ENCODE data around the gene TMEM14C.
"Not testable (repeated sequence)": the region's sequence is repeated elsewhere in the genome, so short reads cannot be mapped to it uniquely, and the experiment has no call there.

Gene TMEM14C

GRCh38 chr6:10733863-10734262 lies 11.0 kb downstream of the TMEM14C start:
- TF ChIP-seq ZFX (IDR thresholded peaks at IDR 0.05; ENCODE audit: borderline replicate concordance): no peak
- no peak for TF ChIP-seq CTCF (IDR thresholded peaks at IDR 0.05)
- peak overlapping the region; percentile 9; the same call in 1 of the 2 replicates for H3K27ac ChIP-seq

- H3K27ac ChIP-seq: no peak overlapping the region
- no peak for TF ChIP-seq ZFX (IDR thresholded peaks at IDR 0.05; ENCODE audit: borderline replicate concordance)
- no peak for TF ChIP-seq CTCF (IDR thresholded peaks at IDR 0.05)
Measured at GRCh38 chr6:10736731-10737130, 13.9 kb downstream of the TMEM14C start.

GRCh38 chr6:10740061-10740460 lies 17.2 kb downstream of the TMEM14C start:
- H3K27ac ChIP-seq: no peak overlapping the region
- TF ChIP-seq ZFX (IDR thresholded peaks at IDR 0.05; ENCODE audit: borderline replicate concordance) (no peak), CTCF (IDR thresholded peaks at IDR 0.05) (no peak)

GRCh38 chr6:10741643-10742042 lies 18.8 kb downstream of the TMEM14C start:
- not testable (repeated sequence) for H3K27ac ChIP-seq

GRCh38 chr6:10742251-10742650 lies 19.4 kb downstream of the TMEM14C start:
- no peak overlapping the region for H3K27ac ChIP-seq

GRCh38 chr6:10743515-10743914 lies 20.6 kb downstream of the TMEM14C start:
- TF ChIP-seq ZFX (IDR thresholded peaks at IDR 0.05; ENCODE audit: borderline replicate concordance) (no peak), CTCF (IDR thresholded peaks at IDR 0.05) (no peak)
- H3K27ac ChIP-seq: no peak overlapping the region

More at GRCh38 chr6:10742251-10742650, 19.4 kb downstream of the TMEM14C start:
- TF ChIP-seq ZFX (IDR thresholded peaks at IDR 0.05; ENCODE audit: borderline replicate concordance): no peak
- TF ChIP-seq CTCF (IDR thresholded peaks at IDR 0.05): no peak

GRCh38 chr6:10745116-10745515 lies 22.2 kb downstream of the TMEM14C start:
- TF ChIP-seq CTCF (IDR thresholded peaks at IDR 0.05) (no peak), ZFX (IDR thresholded peaks at IDR 0.05; ENCODE audit: borderline replicate concordance) (no peak)
- H3K27ac ChIP-seq: no peak overlapping the region

- H3K27ac ChIP-seq: peak overlapping the region; percentile 88
- no peak for TF ChIP-seq CTCF (IDR thresholded peaks at IDR 0.05)
- no peak for TF ChIP-seq ZFX (IDR thresholded peaks at IDR 0.05; ENCODE audit: borderline replicate concordance)
Measured at GRCh38 chr6:10746915-10747250, 24.0 kb downstream of the TMEM14C start.
